NCI-H2081 (cell line): ENCODE data around the gene ATP9A.
"Not testable (repeated sequence)": the region's sequence is repeated elsewhere in the genome, so short reads cannot be mapped to it uniquely, and the experiment has no call there.

Experiments
- DNase-seq, 2 experiments: peaks; one replicate each; lab custom pipeline; 2025; lab: John Stamatoyannopoulos, UW

Gene ATP9A

DNA sequence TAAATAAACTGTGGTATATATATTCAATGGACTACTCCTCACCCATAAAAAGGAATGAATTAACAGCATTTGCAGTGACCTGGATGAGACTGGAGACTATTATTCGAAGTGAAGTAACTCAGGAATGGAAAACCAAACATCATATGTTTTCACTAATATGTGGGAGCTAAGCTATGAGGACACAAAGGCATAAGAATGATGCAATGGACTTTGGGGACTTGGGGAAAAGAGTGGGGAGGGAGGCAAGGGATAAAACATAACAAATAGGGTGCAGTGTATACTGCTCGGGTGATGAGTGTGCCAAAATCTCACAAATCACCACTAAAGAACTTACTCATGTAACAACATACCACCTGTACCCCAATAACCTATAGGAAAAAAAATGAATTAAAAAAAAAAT is 45.2 kb downstream of the ATP9A start:
- DNase-seq, result not testable (repeated sequence)

DNA sequence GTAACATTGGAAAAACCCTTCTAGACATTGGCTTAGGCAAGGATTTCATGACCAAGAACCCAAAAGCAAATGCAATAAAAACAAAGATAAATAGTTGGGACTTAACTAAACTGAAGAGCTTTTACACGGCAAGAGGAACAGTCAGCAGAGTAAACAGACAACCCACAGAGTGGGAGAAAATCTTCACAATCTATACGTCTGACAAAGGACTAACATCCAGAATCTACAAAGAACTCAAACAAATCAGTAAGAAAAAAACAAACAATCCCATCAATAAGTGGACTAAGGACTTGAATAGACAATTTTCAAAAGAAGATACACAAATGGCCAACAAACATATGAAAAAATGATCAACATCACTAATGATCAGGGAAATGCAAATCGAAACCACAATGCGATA is 45.9 kb downstream of the ATP9A start:
- DNase-seq, result not testable (repeated sequence)

DNA sequence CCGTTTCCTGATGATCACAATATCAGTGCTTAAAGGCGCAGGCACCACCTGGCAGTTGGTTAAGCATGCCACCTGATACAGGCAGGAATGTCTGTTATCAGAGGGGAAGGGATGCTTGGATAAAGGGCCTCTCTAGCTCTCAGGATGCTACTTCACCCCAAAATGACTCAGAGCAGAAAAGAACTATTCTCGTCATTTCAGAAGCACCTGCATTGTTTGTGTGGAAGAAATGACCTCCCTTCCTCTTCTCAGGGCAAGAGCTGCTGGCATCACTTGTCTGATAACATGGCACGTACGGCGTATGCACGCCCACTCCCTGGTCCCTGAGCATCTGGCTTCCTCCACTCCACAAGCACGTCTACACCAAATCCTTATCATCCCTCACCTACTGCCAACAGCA is 47.3 kb downstream of the ATP9A start:
- DNase-seq, result no peak

DNA sequence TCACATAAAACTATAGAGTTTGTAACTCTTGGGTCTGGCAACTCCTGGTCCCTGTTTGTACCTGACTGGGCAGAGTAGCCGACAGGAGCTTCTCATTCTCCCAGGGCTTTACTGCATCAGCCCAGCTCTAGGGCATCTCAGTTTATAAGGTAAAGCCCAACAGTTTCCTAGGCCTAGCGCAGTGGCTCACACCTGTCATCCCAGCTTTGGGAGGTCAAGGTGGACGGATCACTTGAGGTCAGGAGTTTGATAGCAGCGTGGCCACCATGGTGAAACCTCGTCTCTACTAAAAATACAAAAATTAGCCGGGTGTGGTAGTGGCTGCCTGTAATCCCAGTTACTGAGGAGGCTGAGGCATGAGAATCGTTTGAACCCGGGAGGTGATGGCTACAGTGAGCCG is 47.8 kb downstream of the ATP9A start:
- no peak for DNase-seq

DNA sequence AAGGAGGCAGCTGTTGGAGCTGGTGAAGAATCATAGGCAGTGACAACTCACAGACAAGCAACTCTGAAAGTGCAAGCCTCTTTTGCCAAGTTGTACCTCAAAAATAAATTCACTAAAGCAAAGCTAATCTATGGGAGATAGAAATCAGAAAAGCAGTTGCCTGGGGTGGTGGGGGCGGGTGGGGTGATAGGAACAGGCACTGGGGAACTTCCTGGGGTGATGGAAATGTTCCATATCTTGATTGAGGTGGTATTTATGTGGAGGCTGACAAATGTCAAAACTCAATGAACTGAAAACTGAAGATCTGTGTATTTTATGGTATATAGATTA is 52.4 kb downstream of the ATP9A start:
- DNase-seq, result no peak

DNA sequence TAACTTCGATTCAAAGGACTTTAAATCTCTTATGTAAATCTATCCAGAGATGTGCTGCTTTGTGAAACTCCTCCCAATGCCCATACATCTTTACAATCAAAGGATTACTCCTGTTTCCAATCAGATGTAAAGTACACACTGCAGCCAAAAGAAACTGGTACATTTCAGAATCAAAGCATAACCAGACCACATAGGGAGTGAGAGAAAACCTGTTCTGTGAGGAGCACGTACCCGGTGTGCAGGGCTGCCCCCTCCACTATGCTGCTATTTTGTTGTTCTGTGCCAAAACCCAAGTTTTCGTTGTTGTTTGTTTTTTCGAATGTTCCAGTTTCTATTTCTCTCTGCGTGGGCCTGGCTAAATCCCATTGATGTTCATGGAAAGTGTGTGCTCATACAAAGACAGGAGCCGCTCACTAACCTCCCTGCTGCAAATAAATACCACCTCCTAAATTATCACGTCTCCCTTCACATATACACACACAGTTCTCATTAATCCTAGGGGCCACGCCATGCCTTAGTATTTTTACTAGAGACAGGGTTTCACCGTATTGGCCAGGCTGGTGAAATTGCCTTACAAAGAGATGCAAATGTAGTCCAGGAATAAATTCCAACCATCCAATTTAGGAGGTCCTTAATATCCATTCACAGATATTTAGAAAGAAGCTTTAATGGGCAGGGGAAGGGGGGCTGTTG is 52.9 kb downstream of the ATP9A start:
- DNase-seq, result peak in 1 of 2 experiments; percentile 40

DNA sequence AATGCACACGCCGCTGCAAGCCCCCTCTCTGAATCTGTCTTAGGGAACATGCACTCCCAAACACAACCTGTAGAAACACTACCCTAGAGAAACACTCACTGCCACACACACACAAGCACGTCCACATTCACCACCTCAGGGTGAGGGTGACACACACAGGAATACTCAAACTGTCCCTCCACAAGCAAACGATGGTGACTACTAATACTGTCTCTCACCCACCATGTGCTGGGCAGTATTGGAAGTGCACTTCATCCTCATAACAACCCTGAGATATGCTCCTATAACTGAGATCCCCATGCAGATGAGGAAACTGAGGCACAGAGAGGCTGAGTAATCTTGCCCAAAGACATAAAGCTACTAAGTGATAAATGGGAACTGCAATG is 55.0 kb downstream of the ATP9A start:
- DNase-seq, result no peak

DNA sequence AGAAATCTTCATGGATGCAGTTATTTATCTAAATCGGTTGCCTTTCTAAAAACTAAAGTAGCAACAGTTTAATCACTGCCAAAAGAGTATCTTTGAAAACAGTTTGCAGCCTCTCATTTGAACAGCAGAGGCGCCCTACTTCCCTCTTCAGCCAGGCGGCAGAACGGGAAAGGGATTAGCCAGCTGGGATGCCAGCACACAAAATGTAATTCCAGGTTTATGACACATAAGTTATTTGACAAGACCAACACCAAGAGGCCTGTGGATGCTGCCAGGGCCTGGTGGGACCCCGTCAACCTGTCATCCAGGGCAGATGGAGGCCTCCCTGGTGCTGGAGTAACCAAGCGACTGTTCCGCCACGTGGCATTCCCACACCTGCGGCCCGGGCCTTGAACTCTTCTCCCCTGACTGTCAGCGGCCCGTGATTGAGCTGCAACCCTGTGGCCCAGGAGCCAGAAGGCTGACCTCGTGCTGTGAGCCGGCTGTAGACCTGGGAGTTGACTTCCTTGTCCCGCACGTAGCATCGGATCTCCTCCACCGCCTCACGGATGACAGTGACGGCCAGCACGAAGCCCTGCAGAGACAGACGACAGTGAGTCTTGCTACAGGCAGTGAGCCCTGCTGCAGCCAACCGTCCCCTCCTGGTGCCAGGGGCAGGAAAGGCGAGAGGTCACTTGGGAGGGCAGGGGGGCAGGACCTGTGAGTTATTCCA is 55.5 kb downstream of the ATP9A start:
- DNase-seq, result no peak

DNA sequence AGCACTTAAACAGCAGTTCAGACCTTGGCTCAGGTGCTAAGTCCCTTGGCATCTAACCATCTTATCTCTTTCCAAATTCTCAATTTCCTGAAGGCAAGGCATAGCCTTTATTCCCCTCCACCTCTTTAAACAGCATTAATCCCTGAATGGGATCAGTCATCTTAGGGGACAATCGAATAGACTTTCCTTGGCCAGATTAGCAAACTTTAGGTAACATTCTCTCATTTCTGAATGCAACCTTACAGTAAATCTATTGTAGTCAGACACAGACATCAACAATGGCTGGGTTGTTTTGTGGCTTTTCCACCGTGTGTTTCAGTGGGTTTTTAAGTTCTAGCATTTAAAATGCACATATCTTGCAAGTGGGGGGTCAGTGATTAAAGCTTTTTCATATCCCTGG is 56.8 kb downstream of the ATP9A start:
- no peak for DNase-seq

DNA sequence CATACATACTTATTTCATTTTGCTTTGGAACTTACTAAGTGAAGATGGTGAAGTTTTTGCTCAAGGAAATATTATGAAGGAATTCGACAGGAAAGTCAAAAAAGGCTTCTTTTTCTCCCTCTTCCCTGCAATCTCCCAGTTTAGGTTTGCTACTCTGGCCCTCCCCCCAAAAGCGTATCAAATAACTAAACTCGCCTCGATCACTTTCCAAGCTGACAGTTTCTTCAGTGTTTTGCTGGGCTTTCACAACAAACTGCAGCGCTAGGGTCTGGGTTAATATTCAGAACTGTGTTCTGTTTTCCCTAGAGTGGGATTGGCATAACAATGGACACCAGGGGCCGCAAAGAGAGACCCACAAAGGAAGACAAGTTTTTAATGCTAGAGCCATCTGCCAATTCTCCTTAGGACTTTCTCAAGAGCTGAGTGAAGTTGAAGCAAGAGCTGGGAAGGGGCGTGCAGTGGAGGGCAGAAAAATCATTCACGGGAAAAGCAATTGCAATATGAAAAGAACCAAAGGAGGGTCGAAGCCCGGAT is 57.8 kb downstream of the ATP9A start:
- no peak for DNase-seq

DNA sequence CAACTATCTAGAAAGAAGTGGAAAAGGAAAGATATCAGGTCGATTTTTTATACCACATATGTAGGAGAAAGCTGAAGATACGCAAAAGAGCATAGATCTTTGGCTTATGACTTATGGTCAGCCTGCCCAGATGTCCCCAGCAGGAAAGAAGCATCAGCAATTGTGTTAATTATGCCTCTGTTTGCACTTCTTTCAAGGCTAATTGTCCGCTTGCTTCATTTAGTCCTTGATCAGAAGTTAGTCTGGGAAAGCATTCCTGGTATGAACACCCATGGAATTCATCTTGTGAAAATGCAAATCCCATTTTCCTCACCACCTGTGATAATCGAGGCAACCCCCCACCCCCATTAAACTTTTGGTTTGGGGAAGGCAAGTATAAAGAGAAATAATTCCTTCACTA is 62.8 kb downstream of the ATP9A start:
- peak in 1 of 2 experiments; percentile 15 for DNase-seq

DNA sequence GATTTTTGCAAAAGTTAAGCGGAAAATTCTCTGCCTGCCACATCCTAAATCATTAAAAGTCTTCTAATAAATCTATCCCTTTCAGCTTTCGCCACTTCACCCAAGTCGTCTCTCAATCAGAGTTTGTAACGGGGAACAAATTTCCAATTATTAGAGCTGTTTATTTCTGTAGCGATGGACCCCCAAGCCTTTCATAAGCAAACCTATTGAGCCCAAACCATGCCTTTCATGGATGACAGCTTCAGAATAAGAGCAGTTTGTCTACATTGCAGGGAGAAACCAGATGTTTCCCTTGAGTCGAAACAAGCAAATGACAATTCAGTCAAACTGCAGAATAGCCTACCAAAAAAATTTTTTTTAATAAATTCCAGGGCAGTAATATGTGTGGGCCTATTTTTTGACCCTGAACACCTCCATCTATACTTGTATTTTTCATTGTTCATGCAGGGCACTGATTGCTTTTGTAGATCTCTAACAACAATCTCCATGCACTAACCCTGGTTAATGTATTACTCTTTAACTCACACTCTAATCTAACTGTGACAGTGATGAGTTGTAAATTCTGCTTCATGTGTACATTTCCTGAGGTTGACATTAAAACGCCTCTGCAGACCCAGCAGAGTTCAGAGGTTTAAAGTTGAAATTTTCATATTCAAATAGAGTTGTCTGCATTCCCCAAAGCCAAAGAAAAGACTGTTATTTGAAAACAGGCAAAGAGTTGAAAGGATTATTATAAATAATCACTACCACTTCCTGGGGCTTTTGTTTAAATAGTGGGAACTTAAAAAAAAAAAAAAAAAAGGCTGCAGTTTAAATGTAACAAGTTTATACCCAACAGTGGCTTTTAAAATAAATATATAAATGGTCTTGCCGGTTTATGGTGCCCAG is 64.5 kb downstream of the ATP9A start:
- no peak for DNase-seq

DNA sequence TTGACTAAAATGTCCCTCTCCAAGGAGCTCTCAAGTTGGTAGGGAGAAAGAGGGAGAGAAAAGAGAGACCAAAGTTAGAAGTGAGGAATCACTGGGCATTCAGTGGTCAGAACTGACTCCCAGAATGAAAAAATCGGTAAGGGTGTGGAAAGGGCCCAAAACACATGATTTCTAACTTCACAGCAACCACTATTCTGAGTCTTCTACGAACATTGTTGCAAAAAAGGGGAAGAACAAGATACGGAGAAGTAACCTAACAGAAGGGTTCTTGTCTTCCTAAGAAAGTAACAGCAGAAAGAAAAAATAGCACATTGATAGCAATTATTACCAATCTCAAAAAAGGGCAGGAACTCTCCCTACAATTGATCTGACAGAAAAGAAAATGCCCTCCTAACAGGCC is 65.6 kb downstream of the ATP9A start:
- no peak for DNase-seq

DNA sequence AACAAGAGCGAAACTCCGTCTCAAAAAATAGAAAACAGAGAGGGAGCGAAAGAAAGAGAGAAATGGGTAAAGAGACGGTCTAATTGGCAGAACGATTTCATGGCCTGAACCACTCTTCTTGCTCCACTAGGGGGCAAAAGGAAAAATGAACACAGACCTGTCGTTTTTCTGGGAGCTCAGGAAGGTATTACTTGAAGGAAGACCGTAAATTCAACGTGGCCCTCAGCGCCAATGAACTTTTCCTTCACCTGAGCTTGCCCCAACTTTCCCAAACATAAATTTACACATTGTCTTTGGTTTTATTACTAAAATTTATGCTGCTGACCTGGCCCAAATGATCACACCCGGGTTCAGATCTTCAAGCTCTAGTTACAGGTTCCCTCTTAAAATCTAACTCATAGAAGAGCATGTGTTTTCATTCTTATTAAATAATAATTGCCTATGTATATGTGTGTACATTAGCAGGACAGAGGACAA is 67.3 kb downstream of the ATP9A start:
- peak in 1 of 2 experiments; percentile 29 for DNase-seq

DNA sequence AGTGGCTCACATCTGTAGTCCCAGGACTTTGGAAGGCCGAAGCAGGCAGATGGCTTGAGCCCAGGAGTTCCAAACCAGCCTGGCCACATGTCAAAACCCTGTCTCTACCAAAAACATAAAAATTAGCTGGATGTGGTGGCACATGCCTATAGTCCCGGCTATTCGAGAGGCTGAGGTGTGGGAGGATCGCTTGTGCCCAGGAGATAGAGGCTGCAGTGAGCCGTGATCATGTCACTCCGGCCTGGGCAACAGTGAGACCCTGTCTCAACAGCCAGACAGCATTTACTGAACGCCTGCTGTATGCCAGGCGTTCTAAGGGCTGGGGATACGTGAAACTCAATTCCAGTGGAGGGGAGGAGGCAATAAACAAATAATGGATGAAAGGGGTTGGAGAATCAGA is 69.9 kb downstream of the ATP9A start:
- no peak for DNase-seq

DNA sequence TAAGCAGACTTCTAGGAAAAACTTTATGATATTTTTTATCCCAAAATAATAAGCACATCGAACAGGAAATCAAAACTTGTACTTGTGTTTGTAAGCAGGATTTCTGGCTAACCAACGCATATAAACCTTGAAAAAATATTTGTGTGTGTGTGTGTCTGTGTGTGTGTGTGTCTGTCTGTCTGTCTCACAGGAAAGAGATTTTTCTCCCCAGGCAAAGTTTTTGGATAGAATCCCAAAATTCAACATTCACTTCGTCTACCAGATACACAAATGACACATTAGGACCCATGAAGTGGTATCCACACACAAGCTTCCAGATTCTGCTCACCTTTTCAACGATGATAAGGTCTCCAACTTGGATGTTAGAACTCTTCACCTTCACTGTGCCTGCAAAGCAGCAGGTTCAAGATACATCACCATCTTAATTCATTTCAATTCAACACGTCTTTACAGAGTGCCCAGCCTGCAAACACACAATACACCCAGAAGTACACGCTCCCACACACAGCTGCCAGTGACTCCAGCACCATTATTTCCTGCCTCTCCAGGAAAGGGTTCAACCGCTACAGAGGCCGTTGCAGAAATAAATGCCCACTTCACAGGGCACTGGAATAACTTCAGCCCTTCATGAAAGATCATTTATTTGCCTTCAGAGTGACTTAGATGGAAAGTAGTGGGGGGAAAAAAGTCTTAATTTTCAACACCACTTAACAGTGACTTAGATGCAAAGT is 70.9 kb downstream of the ATP9A start:
- DNase-seq, result peak in 1 of 2 experiments; percentile 54

DNA sequence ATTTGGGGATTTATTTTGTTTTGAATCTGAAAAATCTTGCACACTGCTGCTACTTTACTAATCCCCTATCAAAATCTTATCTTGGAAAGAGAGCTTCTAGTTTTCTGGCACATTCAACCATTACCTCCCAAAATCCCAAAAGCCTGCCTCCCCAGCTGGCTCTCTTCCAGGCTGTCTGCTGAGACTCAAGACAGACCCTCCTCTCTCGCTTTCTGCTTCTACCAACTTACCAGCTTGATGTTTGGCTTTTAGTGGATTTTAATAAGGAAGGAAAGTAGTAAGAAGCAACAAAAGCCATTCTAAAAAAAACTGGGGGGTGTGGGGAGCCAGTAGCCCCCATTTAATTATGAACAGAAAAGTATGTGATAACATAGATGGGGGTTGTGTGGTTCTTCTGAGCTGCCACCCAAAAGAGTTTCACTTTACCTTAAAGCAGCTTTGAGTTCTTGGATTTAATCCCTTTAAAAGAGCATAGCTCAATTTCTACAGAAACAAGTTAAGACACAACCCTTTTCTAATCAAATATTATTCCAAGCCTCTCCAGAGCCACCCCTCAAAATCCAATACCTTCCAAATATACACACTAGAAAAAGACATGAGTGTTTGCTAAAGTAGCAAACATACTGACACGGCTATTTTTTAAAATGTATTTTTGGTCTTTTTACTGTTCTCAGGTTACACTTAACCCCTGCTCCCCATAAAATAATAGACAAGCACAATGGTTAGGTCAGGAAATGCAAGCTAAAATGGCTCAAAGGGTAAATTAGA is 71.7 kb downstream of the ATP9A start:
- peak in 1 of 2 experiments; percentile 22 for DNase-seq

DNA sequence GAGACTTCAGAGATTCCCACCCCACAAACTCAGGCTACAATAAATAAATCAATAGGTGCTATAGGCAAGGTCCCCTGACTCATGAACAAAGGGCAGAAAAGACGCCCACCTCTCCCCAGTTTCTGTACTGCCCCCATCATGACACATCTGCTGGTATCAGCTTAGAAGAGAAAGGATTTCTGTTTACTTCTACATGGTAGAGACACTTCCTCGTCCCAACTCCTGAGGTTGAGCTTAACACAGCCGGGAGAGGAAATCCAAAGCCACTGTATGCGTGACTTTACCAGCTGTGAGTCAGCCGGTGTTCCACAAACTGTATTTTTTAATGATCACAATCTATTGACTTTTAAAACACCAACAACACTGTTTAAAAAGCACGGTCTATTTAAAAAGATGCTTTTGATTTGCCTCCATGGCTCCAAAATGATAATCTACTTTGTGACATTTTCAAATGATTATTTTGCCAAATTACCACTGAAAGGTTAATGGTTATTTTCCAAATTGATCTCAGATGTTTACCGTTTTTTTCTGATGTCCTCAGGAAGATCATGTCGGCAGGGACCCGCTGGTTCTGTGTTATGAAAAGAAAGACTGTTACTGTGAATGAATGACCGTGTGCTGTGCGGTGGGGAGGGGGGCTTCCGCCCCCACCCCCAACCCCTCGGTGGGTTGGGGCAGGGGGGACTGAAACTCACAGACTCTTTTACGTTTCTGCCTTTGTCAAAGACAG is 72.5 kb downstream of the ATP9A start:
- DNase-seq, result peak in 1 of 2 experiments; percentile 28

DNA sequence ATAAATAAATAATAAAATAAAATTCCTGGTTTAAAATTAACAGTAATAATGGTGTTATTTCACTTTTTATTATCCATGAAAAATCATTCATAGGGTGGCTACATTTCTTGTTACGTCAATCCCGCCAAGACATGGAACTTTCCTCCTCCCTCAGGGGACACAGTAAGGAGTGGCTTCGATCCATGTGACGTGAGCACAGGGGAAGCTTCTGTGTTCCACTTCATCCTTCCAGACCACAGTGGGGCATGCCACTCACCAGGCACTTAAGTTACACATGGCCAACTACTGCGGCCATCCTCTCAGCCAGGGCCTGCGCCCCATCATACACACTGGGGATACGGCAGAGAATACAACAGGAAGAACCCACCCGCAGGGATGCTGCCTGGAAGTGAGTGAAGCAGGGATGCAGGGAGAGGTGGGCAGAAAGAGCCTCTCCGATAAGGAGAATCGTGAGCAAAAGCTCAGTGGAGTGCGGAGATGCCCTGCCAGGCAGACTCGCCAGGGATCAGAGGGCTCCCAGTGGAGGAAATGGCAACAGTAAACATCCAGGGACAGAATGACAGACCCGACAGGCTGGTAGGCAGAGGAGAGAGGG is 75.3 kb downstream of the ATP9A start:
- no peak for DNase-seq

DNA sequence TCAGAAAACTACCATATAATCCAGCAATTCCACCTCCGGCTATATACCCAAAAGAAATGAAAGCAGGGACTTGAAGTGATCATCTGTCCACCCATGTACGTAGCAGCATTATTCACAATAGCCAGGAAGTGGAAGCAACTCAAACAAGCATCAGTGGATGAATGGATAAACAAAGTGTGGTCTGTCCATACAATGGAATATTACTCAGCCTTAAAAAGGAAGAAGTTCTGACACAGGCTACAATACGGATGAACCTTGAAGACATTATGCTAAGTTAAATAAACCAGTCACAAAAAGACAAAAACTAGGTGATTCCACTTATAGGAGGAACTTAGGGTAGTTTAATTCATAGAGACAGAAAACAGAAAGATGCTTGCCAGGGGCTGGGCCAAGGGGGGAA is 76.5 kb downstream of the ATP9A start:
- no peak for DNase-seq
